ENCODE measurements around the gene CCDC106. TPM values are rescaled to one million over a fixed set of nuclear protein-coding genes. Genes with fewer than 3 reads are reported as not detected.

CCDC106 gene
- total RNA-seq, 4 donors from 2014 or later, result 1.8 to 24.1 (median 8.4) TPM

- TF ChIP-seq, protein P1, sequence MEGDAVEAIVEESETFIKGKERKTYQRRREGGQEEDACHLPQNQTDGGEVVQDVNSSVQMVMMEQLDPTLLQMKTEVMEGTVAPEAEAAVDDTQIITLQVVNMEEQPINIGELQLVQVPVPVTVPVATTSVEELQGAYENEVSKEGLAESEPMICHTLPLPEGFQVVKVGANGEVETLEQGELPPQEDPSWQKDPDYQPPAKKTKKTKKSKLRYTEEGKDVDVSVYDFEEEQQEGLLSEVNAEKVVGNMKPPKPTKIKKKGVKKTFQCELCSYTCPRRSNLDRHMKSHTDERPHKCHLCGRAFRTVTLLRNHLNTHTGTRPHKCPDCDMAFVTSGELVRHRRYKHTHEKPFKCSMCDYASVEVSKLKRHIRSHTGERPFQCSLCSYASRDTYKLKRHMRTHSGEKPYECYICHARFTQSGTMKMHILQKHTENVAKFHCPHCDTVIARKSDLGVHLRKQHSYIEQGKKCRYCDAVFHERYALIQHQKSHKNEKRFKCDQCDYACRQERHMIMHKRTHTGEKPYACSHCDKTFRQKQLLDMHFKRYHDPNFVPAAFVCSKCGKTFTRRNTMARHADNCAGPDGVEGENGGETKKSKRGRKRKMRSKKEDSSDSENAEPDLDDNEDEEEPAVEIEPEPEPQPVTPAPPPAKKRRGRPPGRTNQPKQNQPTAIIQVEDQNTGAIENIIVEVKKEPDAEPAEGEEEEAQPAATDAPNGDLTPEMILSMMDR (IDR thresholded peaks at IDR 0.05; ENCODE audit: low read depth), result no peak
These were observed 11.3 kb upstream of the CCDC106 start for GRCh38 chr19:55636723-55637122.

GRCh38 chr19:55637534-55637933, 10.5 kb upstream of the CCDC106 start:
- TF ChIP-seq, protein P1 (IDR thresholded peaks at IDR 0.05; ENCODE audit: low read depth), result no peak

- TF ChIP-seq, protein P1 (IDR thresholded peaks at IDR 0.05; ENCODE audit: low read depth), result no peak
These were observed 9.1 kb upstream of the CCDC106 start for GRCh38 chr19:55638864-55639359.

GRCh38 chr19:55640043-55640576, 7.9 kb upstream of the CCDC106 start:
- TF ChIP-seq, protein P1 (IDR thresholded peaks at IDR 0.05; ENCODE audit: low read depth), result no peak

DNA sequence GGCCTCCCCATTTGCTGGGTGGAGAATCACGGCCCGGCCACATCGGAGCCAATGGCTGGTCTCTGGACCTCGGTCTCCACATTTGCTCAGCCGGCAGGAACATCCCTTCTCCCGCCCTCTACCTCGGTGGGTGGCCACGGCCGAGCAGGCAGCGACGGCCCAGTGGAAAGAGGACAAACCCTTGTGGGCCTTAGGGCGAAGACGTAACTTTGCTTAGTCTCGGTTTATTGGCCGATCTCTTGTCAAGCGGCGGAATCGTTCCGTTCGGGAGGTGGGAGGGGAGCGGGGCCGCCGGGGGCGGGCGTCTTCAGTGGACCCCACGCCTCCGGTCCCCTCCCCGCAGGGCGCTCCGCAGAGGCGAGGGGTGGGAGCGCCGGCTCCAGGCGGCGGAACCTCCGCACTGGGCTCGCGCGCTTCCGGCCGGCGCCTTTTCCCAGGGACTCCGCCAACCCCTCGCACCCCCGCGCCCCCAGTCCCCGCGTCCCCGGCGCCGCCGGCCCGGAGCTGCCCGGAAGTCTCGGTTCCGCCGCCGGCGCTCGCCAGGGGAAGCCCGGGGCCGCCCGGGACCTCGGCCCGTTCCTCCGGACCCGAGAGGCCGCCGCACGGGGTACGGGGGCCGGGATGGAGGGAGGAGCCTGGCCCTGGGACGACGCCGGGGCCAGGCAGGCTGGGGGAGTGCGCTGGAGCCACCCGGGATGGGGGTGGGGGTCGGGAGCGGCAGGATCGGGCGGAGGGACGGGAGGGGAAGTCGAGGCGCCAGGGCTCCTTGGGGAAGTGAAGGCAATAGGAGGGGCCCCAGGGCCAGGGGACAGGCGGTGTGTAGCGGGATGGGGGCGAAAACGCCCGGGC, 7.2 kb upstream of the CCDC106 start, which contains the start of gene ZNF580:
ZNF580 (plus strand) TSS at position 426 of the 849 bp plus-strand sequence. CDS start 1,507 bp downstream, outside the sequence.
- TF ChIP-seq, protein P1 (IDR thresholded peaks at IDR 0.05; ENCODE audit: low read depth), result no peak

- TF ChIP-seq, protein P1 (IDR thresholded peaks at IDR 0.05; ENCODE audit: low read depth), result no peak
These were observed 6.4 kb upstream of the CCDC106 start for GRCh38 chr19:55641426-55642152.

Measured in subcutaneous adipose tissue (tissue), 4 donors.